Right lobe of liver (tissue), 6 donors: ENCODE data around the gene AGTRAP. TPM values are rescaled to one million over a fixed set of nuclear protein-coding genes. Genes with fewer than 3 reads are reported as not detected.

ENCODE experiments used
- ATAC-seq, 4 donors: fragments of 200-7000 bp; cut with Tn5 transposase; one replicate each; pipeline ENCODE4 v1.9.1; 2020; ENCODE audit warnings: mild to moderate bottlenecking in 4 of 4, moderate library complexity in 4 of 4
- DNase-seq, 3 donors: peaks; one replicate each; pipeline ENCODE4 v3.0.0-alpha.2; 2020
- H3K27ac ChIP-seq, 3 donors: fragments of 200-600 bp; one replicate each; pipeline ENCODE4 v1.8.0; 2022
- H3K27me3 ChIP-seq, 2 donors: fragments of 200-600 bp; one replicate each; pipeline ENCODE4 v1.8.0; 2022
- H3K36me3 ChIP-seq, 4 donors: fragments of 200-600 bp; sonication (generic) in 1 of 4; one replicate each; pipeline versions ENCODE4 v1.5.1 to v1.8.0; 2017 to 2022; ENCODE audit warnings: control low read depth in 1 of 4
- H3K4me1 ChIP-seq, 4 donors: fragments of 200-600 bp; sonication (generic) in 1 of 4; one replicate each; pipeline versions ENCODE4 v1.5.1 to v1.8.0; 2017 to 2022; ENCODE audit warnings: control low read depth in 1 of 4
- H3K4me3 ChIP-seq, 3 donors: fragments of 200-600 bp; one replicate each; pipeline ENCODE4 v1.8.0; 2022
- H3K9me3 ChIP-seq, 4 donors: fragments of 200-600 bp; sonication (generic) in 1 of 4; one replicate each; pipeline versions ENCODE4 v1.5.1 to v1.8.0; 2017 to 2022; ENCODE audit warnings: control low read depth in 1 of 4
- POLR2A ChIP-seq: fragments of 450-650 bp; IDR thresholded peaks from one replicate; pipeline ENCODE4 v1.6.1; 2017; ENCODE audit warnings: antibody characterized with exemption, mild to moderate bottlenecking
- WGBS: methylation state at CpG from one replicate; pipeline ENCODE4 v1.1.6; 2018; ENCODE audit warnings: low coverage, low lambda C conversion rate; ENCODE audit not compliant: insufficient coverage; ENCODE audit errors: missing lambda C conversion rate; 5-methylcytosine and 5-hydroxymethylcytosine counted together
- intact Hi-C, 2 donors: fragments of 100-400 bp; cut with DNase I; formaldehyde crosslinking; loops; one replicate each; pipeline versions ENCODE4 v1.11.2 to v1.14.1; 2022
- total RNA-seq, 6 experiments: library from RNA; depleted of rRNA in 2 of 6; stranded (reverse); fragments of >200 nt in 2 of 6; fragmentation: NEBNext Ultra II Directional in 3 of 6; extraction: Animal tissue kit (Norgen Biotek cat#: 25700) in 3 of 6; gene quantifications; one replicate each; pipeline versions ENCODE4 v1.1.0 to v1.2.4, GENCODE V29; 2016 to 2023
- TF ChIP-seq, protein P1 (sequence below), 4 donors: fragments of 200-600 bp in 3 of 4; fragments of 450-650 bp in 1 of 4; IDR thresholded peaks; one replicate each; pipeline versions ENCODE4 v1.5.1 to v1.8.0; 2016 to 2022; ENCODE audit warnings: antibody characterized with exemption in 4 of 4, mild to moderate bottlenecking in 2 of 4
- donor health status: DM: no; HTN: yes; CAD: no.
- donor health status: DM: no; HTN: no; CAD: no.
- donor health status: DM: no; HTN: no; CAD: no.
- donor health status: DM: no; HTN: yes; CAD: no.
- donor health status: DM: no; HTN: yes; CAD: no.

Gene AGTRAP
- total RNA-seq, 6 experiments from 2014 or later, result 6.4 to 20.5 (median 11.4) TPM

DNA sequence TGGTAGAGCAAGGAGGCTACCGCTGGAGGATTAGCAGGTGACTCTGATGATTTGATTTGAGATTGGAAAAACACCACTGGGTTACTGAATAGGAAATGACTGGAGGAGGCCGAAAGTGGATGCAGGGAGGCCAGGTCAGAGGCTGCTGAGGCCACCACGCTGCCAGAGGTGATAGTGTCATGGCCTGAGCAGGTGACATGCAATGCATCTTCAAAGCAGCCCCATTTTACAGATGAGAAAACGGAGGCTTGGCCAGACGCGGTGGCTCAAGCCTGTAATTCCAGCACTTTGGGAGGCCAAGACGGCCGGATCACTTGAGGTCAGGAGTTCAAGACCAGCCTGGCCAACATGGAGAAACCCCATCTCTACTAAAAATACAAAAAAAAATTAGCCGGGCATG is 38.8 kb downstream of the AGTRAP start:
- DNase-seq (no peak), ATAC-seq (no peak)
- Histone ChIP-seq H3K4me3 (no peak overlapping the region), H3K27me3 (no peaks in the 10 kb centered on the region), H3K36me3 (no peaks in the 10 kb centered on the region), H3K4me1 (peaks cover 0 to 14% (median 0%) of the 10 kb centered on the region in 4 donors), H3K27ac (no peak overlapping the region), H3K9me3 (no peaks in the 10 kb centered on the region)
- 77% methylated on average over 9 of the region's 9 CpGs for WGBS
- TF ChIP-seq, protein P1, sequence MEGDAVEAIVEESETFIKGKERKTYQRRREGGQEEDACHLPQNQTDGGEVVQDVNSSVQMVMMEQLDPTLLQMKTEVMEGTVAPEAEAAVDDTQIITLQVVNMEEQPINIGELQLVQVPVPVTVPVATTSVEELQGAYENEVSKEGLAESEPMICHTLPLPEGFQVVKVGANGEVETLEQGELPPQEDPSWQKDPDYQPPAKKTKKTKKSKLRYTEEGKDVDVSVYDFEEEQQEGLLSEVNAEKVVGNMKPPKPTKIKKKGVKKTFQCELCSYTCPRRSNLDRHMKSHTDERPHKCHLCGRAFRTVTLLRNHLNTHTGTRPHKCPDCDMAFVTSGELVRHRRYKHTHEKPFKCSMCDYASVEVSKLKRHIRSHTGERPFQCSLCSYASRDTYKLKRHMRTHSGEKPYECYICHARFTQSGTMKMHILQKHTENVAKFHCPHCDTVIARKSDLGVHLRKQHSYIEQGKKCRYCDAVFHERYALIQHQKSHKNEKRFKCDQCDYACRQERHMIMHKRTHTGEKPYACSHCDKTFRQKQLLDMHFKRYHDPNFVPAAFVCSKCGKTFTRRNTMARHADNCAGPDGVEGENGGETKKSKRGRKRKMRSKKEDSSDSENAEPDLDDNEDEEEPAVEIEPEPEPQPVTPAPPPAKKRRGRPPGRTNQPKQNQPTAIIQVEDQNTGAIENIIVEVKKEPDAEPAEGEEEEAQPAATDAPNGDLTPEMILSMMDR (IDR thresholded peaks at IDR 0.05), result no peak
- TF ChIP-seq POLR2A, result no peak
- intact Hi-C loops, result no loop called here

DNA sequence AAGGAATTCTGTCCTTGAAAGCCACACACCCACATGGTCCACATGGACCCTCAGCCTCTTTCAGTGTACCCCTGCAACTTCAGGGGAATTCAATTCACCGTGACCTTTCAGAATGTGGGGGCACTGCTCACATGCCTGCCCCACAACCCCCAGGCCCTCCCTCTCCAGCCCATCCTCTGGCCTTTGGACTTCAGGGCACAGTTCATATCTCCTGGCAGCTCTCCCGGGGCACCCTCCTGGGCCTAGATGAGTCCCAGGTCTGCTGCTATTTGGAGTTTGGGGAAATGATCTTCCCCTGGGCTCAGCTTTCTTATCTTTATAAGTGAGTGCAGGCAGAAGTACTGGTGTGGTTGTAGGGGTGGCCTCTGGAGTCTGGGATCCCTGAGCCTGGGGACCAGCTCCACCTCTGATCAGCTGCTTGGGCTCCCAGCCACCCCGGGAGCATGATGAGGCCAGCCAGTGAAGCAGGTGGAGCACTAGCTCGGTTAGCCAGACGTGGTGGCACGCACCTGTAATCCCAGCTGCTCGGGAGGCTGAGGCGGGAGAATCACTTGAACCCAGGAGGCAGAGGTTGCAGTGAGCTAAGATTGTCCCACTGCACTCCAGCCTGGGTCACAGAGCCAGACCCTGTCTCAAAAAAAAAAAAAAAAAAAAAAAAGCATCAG is 41.9 kb downstream of the AGTRAP start:
- DNase-seq (peak; percentile 79 to 85 (median 83)), ATAC-seq (peak; percentile 88 to 94 (median 91))
- Histone ChIP-seq H3K36me3 (no peaks in the 10 kb centered on the region), H3K9me3 (no peaks in the 10 kb centered on the region), H3K4me3 (no peak overlapping the region), H3K27ac (peak overlapping the region in 2 of 3 donors; percentile 49 to 56), H3K27me3 (no peaks in the 10 kb centered on the region), H3K4me1 (peaks cover 0 to 14% (median 0%) of the 10 kb centered on the region in 4 donors)
- intact Hi-C loops, result no loop called here
- TF ChIP-seq POLR2A, result no peak
- TF ChIP-seq, protein P1 (IDR thresholded peaks at IDR 0.05), result no peak
- 40% methylated on average over 1 of the region's 8 CpGs for WGBS

DNA sequence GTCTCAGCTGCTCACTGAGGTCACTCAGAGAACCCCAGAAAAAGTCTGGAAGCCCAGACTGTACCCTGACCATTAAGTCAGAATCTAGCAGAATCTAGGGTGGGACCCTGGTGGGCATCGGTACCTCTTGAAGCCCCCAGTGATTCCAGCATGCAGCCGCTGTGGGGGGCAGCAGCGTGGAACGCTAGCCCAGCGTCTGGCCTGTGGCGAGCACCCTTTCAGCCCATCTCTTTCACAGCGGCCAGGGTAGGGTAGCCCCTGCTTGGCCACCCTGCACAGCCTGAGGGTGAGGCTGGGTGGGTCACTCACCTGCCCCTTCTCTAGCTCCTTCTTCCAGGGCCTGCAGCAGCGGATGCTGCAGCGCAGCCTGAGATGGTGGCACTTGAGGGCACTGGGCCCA is 42.4 kb downstream of the AGTRAP start:
- TF ChIP-seq, protein P1 (IDR thresholded peaks at IDR 0.05), result no peak
- no peak for TF ChIP-seq POLR2A
- no peaks in the 10 kb centered on the region for H3K36me3 ChIP-seq
- no peaks in the 10 kb centered on the region for H3K9me3 ChIP-seq
- H3K4me1 ChIP-seq, result peaks cover 0 to 14% (median 0%) of the 10 kb centered on the region in 4 donors
- ATAC-seq (no peak), DNase-seq (no peak)
- H3K27ac ChIP-seq, result no peak overlapping the region
- H3K4me3 ChIP-seq, result no peak overlapping the region
- WGBS, result 92% methylated on average over 2 of the region's 9 CpGs
- H3K27me3 ChIP-seq, result no peaks in the 10 kb centered on the region
- intact Hi-C loops, result no loop called here

DNA sequence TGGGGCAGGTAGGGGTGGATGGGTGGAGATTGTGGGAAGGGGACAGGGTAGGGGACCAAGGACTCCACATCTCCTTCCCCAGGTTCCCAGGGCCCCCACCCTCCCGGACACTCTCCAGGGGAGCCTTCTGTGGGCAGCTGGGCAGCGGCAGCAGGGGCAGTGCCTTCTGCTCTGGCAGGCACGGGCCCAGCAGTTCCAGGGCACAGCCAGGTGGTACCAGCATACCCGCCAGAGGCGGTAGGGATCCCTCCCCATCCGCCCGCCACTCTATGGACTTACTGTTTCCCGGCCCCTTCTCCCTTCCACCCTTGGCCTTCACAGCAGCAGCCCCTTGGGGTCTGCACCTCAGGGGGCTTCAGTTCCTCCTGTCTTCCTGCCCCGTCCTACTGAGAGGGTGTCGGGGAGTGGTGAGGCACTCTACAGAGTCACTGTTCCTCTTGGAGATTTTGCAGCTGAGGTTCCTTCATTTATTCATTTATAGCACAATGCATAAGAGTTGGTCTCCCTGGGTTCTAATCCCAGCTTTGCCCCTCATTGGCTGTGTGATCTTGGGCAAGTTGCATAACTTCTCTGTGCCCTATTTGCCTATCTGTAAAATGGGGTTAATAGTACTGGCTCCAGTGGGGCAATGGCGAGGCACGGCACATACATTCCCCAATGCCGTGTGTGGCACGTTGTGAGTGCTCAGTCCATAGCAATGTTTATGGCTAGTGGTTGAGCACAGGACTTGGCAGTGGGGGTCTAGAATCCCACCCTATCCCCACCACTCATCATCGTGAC is 43.1 kb downstream of the AGTRAP start:
- no peak for ATAC-seq
- Histone ChIP-seq H3K27ac (no peak overlapping the region), H3K27me3 (no peaks in the 10 kb centered on the region), H3K9me3 (no peaks in the 10 kb centered on the region), H3K4me1 (peaks cover 0 to 14% (median 0%) of the 10 kb centered on the region in 4 donors), H3K4me3 (no peak overlapping the region), H3K36me3 (no peaks in the 10 kb centered on the region)
- TF ChIP-seq POLR2A, result no peak
- TF ChIP-seq, protein P1 (IDR thresholded peaks at IDR 0.05), result no peak
- DNase-seq, result no peak
- 80% methylated on average over 1 of the region's 15 CpGs for WGBS
- intact Hi-C loops, result no loop called here
